Thyroid gland (tissue), 4 donors: Measurements from ENCODE around the gene SLC6A19. TPM values are rescaled to one million over a fixed set of nuclear protein-coding genes. Genes with fewer than 3 reads are reported as not detected.

Experiments used
- DNase-seq, 2 donors: peaks; one replicate each; pipeline ENCODE4 v3.0.0-alpha.2; 2019
- H3K27ac ChIP-seq, 3 donors: fragments of 200-600 bp; sonication (generic); 1 replicate in 2 of 3; 2 replicates in 1 of 3; pipeline ENCODE4 v1.5.1; 2016 to 2019; ENCODE audit warnings: mild to moderate bottlenecking in 1 of 3, moderate library complexity in 1 of 3
- H3K27me3 ChIP-seq: fragments of 200-600 bp; sonication (generic); one replicate; pipeline ENCODE4 v1.5.1; 2019
- H3K36me3 ChIP-seq, 2 donors: fragments of 200-600 bp; sonication (generic); one replicate each; pipeline ENCODE4 v1.5.1; 2016 to 2019
- H3K4me1 ChIP-seq, 2 donors: fragments of 200-600 bp; sonication (generic); one replicate each; pipeline ENCODE4 v1.5.1; 2017 to 2019
- H3K4me3 ChIP-seq, 3 donors: fragments of 200-600 bp; sonication (generic); replicated peaks in 1 of 3; 1 replicate in 2 of 3; 2 replicates in 1 of 3; pipeline ENCODE4 v1.5.1; 2016; ENCODE audit warnings: mild to moderate bottlenecking in 1 of 3
- H3K9me3 ChIP-seq: fragments of 200-600 bp; sonication (generic); one replicate; pipeline ENCODE4 v1.5.1; 2017
- POLR2A ChIP-seq, 2 donors: fragments of 450-650 bp; IDR thresholded peaks; one replicate each; pipeline ENCODE4 v1.6.1; 2017; ENCODE audit warnings: antibody characterized with exemption in 2 of 2, mild to moderate bottlenecking in 2 of 2, moderate library complexity in 1 of 2
- WGBS, 2 donors: methylation state at CpG; one replicate each; pipeline ENCODE4 v1.1.5; 2017; 5-methylcytosine and 5-hydroxymethylcytosine counted together
- intact Hi-C: fragments of 100-400 bp; cut with DNase I; formaldehyde crosslinking; loops from one replicate; pipeline ENCODE4 v1.15.1; 2023
- total RNA-seq, 4 donors: library from RNA; depleted of rRNA; stranded (reverse); fragments of >200 nt; gene quantifications; one replicate each; pipeline ENCODE4 v1.2.3, GENCODE V29; 2016
- TF ChIP-seq, protein P1 (sequence below), 6 experiments: fragments of 200-600 bp in 3 of 6; fragments of 450-650 bp in 3 of 6; sonication (generic) in 3 of 6; IDR thresholded peaks; one replicate each; pipeline ENCODE4 v1.5.1; 2016 to 2019; ENCODE audit warnings: antibody characterized with exemption in 6 of 6, mild to moderate bottlenecking in 2 of 6, inconsistent platforms in 1 of 6, moderate library complexity in 1 of 6

The SLC6A19 gene
- not detected for total RNA-seq

DNA sequence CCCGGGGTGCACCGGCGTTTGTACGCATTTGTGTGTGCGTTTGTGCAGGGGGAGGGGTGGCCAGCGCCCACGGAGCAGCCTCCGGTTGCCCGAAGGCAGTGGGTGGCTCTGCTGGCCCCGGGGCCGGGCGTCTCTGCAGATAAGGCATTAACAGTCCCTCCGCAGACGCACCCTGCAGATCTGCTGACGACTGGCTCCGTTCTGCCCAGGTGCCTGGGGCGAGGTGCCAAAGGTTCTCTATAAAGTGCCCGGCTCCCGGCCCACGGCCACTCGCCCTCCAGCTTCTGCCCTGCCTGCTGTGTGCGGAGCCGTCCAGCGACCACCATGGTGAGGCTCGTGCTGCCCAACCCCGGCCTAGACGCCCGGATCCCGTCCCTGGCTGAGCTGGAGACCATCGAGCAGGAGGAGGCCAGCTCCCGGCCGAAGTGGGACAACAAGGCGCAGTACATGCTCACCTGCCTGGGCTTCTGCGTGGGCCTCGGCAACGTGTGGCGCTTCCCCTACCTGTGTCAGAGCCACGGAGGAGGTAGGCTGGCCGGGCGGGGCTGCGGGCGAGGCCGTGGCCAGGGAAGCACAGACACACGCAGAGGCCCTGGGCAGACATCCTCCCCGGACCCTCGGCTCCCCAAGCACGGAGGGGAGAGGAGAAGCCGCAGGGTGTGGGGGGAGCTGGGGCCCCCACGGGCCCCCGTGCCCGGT lies at the start of gene SLC6A19:
Gene SLC6A19, plus strand, starts transcription at position 269 of the 699 bp plus-strand sequence. Its CDS starts 56 bp downstream, at position 325.
- Histone ChIP-seq H3K4me1 (no peaks in the 10 kb centered on the region), H3K27me3 (no peaks in the 10 kb centered on the region)
- intact Hi-C loops, result no loop called here

DNA sequence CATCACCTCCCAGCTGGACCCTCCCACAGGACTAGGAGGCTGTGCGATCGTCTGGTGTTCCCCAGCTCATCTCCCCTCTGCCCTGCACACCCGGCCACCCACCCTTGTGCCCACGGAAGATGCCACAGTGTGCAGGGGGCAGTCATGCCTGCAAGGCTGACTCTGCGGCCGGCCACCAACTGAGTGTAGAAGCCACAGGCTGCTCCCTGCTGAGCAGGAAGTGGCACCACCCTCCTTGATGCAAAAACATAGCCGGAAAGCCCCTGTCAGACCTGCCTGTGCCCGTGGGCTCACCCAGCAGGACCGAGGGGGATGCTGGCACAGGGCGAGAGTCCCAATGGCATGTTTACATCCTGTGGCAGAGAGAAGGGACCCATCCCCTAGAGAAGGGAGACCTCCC lies 49.2 kb upstream of the SLC6A19 start:
- intact Hi-C loops, result no loop called here
- H3K27me3 ChIP-seq, result peaks cover 7% of the 10 kb centered on the region

More for the DNA sequence above, at the start of gene SLC6A19:
- no peak within 1 kb of the TSS for H3K4me3 ChIP-seq
- no peak within 1 kb of the TSS for H3K27ac ChIP-seq
- no peak for DNase-seq
- H3K36me3 ChIP-seq, result no peaks in the 10 kb centered on the region
- TF ChIP-seq POLR2A (IDR thresholded peaks at IDR 0.05), result no peak
- TF ChIP-seq, protein P1, sequence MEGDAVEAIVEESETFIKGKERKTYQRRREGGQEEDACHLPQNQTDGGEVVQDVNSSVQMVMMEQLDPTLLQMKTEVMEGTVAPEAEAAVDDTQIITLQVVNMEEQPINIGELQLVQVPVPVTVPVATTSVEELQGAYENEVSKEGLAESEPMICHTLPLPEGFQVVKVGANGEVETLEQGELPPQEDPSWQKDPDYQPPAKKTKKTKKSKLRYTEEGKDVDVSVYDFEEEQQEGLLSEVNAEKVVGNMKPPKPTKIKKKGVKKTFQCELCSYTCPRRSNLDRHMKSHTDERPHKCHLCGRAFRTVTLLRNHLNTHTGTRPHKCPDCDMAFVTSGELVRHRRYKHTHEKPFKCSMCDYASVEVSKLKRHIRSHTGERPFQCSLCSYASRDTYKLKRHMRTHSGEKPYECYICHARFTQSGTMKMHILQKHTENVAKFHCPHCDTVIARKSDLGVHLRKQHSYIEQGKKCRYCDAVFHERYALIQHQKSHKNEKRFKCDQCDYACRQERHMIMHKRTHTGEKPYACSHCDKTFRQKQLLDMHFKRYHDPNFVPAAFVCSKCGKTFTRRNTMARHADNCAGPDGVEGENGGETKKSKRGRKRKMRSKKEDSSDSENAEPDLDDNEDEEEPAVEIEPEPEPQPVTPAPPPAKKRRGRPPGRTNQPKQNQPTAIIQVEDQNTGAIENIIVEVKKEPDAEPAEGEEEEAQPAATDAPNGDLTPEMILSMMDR (IDR thresholded peaks at IDR 0.05), result no peak
- no peaks in the 10 kb centered on the region for H3K9me3 ChIP-seq
- 49 to 78% methylated on average over 14 to 30 of the region's 51 CpGs for WGBS, 2 donors

DNA sequence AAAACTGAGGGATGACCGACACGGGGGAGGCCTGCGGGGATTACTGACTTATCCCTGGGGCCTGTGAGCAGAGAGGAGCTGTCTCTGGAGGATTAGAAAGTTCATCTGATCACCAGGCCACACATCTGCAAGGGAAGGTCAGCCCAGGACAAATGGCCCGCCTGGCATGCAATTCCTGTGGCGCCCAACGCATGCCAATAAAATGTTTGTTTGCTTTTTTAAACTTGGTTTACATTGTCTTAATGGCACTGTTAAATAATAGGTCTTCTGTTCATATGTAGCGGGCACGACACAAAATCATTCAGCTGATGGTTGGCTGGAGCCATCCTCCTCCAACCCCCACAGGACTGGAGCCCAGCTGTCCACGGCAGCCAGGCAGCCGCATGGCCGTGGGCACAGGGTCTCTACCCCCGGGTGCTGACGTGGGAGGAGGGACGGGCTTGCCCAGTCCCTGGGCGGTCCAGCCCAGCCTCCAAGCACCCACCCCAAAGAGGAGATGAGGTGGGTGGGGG lies 48.6 kb upstream of the SLC6A19 start:
- intact Hi-C loops, result no loop called here
- Histone ChIP-seq H3K4me1 (peaks cover 3 to 11% of the 10 kb centered on the region in 2 donors), H3K4me3 (no peak overlapping the region), H3K27me3 (peaks cover 7% of the 10 kb centered on the region), H3K36me3 (no peaks in the 10 kb centered on the region), H3K27ac (no peak overlapping the region), H3K9me3 (no peaks in the 10 kb centered on the region)
- WGBS, 2 donors, result 66 to 80% methylated on average over 13 to 15 of the region's 15 CpGs
- TF ChIP-seq POLR2A (IDR thresholded peaks at IDR 0.05), result no peak
- TF ChIP-seq, protein P1 (IDR thresholded peaks at IDR 0.05), result no peak
- no peak for DNase-seq

More for the DNA sequence above, 49.2 kb upstream of the SLC6A19 start:
- Histone ChIP-seq H3K9me3 (no peaks in the 10 kb centered on the region), H3K27ac (no peak overlapping the region), H3K4me1 (peaks cover 3 to 11% of the 10 kb centered on the region in 2 donors), H3K4me3 (no peak overlapping the region), H3K36me3 (no peaks in the 10 kb centered on the region)
- DNase-seq, result no peak
- no peak for TF ChIP-seq POLR2A (IDR thresholded peaks at IDR 0.05)
- TF ChIP-seq, protein P1 (IDR thresholded peaks at IDR 0.05), result no peak
- 78 to 79% methylated on average over 5 to 6 of the region's 10 CpGs for WGBS, 2 donors

DNA sequence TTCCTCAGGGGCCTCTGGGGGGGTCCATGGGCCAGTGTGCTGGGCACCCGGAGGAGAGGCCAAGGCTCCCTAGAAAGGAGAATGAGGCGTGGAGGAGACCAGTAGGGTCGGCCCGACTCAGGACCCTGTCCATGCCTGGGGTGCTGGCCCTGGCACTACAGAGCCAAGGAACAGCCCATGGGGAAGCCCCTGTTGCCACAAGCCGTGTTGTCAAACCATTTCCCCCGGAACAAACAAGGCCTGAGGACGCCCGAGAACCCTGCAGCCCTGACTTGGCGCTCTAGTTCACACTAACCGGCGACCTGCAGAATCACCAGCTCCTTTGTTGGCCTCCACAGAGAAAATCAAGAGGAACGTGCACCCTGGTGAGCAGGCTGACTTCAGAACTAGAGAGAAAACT lies 48.0 kb upstream of the SLC6A19 start:
- WGBS, 2 donors, result 72 to 83% methylated on average over 6 to 12 of the region's 12 CpGs
- Histone ChIP-seq H3K4me1 (peaks cover 3 to 11% of the 10 kb centered on the region in 2 donors), H3K27me3 (peaks cover 7% of the 10 kb centered on the region), H3K27ac (no peak overlapping the region), H3K4me3 (no peak overlapping the region), H3K36me3 (no peaks in the 10 kb centered on the region), H3K9me3 (no peaks in the 10 kb centered on the region)
- no peak for TF ChIP-seq POLR2A (IDR thresholded peaks at IDR 0.05)
- TF ChIP-seq, protein P1 (IDR thresholded peaks at IDR 0.05), result no peak
- DNase-seq, result no peak
- intact Hi-C loops, result no loop called here
